ENCODE results near the gene KMT5C.

KMT5C gene

DNA sequence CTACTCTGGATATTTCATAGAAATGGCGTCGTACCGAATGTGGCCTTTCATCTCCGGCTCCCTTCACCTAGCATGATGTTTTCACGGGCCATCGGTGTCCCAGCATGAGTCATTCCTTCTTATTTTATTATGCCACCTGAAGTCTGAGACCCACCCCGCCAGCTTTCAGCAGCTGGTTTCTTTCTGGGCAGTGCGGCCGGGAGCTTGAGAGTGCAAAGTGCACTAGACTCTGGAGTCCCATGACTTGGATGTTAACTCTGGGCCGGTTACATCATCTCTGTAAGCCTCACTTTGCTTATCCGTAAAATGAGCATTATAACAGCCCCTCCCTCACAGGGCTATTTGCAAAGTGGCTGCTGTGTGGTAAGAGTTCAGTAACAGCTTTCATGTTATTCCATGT, 5.8 kb upstream of the KMT5C start:
- Histone ChIP-seq H3K27ac (ENCODE audit: low read length) (no peak overlapping the region), H3K4me2 (ENCODE audit: low read length) (no peak overlapping the region)

DNA sequence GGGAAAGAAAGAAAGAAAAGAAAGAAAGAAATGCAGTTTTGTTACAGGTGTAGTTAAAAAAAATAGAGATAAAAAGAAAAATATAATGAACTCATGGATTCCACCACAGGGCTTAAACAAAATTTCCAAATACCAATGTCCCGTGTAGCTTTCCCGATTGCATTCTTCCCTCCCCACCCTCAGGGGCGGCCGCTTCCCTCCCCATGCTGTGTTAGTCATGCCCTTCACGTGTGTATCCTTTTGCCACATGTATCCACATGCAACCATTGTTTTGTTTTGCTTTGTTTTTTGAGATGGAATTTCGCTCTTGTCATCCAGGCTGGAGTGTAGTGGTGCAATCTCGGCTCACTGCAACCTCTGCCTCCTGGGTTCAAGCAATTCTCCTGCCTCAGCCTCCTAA, 3.6 kb upstream of the KMT5C start:
- no peak overlapping the region for H3K4me2 ChIP-seq (ENCODE audit: low read length)
- no peak overlapping the region for H3K27ac ChIP-seq (ENCODE audit: low read length)
- H3K36me3 ChIP-seq (replicated peaks; ENCODE audit: low read depth, low read length), result no peaks in the 10 kb centered on the region
- peaks cover 20% of the 10 kb centered on the region; the same call in 1 of the 2 replicates for H3K27me3 ChIP-seq (ENCODE audit: low read depth, low read length)
- TF ChIP-seq, protein P1, sequence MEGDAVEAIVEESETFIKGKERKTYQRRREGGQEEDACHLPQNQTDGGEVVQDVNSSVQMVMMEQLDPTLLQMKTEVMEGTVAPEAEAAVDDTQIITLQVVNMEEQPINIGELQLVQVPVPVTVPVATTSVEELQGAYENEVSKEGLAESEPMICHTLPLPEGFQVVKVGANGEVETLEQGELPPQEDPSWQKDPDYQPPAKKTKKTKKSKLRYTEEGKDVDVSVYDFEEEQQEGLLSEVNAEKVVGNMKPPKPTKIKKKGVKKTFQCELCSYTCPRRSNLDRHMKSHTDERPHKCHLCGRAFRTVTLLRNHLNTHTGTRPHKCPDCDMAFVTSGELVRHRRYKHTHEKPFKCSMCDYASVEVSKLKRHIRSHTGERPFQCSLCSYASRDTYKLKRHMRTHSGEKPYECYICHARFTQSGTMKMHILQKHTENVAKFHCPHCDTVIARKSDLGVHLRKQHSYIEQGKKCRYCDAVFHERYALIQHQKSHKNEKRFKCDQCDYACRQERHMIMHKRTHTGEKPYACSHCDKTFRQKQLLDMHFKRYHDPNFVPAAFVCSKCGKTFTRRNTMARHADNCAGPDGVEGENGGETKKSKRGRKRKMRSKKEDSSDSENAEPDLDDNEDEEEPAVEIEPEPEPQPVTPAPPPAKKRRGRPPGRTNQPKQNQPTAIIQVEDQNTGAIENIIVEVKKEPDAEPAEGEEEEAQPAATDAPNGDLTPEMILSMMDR (IDR thresholded peaks at IDR 0.05; ENCODE audit: low read depth, low read length), result no peak
- TF ChIP-seq EZH2phosphoT487 (IDR thresholded peaks at IDR 0.05; ENCODE audit: low read depth), result no peak
- H4K20me1 ChIP-seq (ENCODE audit: insufficient read depth, low read length), result no peaks in the 10 kb centered on the region
- no peak overlapping the region for H3K4me3 ChIP-seq (ENCODE audit: low read length)
- peaks cover 7% of the 10 kb centered on the region; the same call in 1 of the 2 replicates for H3K4me1 ChIP-seq (ENCODE audit: low read length)
- H3K9ac ChIP-seq (ENCODE audit: low read length), result no peak overlapping the region
- H3K79me2 ChIP-seq (ENCODE audit: low read length), result peaks cover 8% of the 10 kb centered on the region; the same call in 1 of the 2 replicates
- H2AFZ ChIP-seq (ENCODE audit: low read depth, low read length), result no peak overlapping the region
- no peaks in the 10 kb centered on the region for H3K9me3 ChIP-seq (ENCODE audit: insufficient read depth, low read length)

More for the DNA sequence above, 5.8 kb upstream of the KMT5C start:
- no peak overlapping the region for H3K4me3 ChIP-seq (ENCODE audit: low read length)
- H4K20me1 ChIP-seq (ENCODE audit: insufficient read depth, low read length), result no peaks in the 10 kb centered on the region
- TF ChIP-seq, protein P1 (IDR thresholded peaks at IDR 0.05; ENCODE audit: low read depth, low read length), result no peak
- no peak for TF ChIP-seq EZH2phosphoT487 (IDR thresholded peaks at IDR 0.05; ENCODE audit: low read depth)
- H3K4me1 ChIP-seq (ENCODE audit: low read length), result peaks cover 7% of the 10 kb centered on the region; the same call in 1 of the 2 replicates
- peaks cover 20% of the 10 kb centered on the region; the same call in 1 of the 2 replicates for H3K27me3 ChIP-seq (ENCODE audit: low read depth, low read length)
- H3K9me3 ChIP-seq (ENCODE audit: insufficient read depth, low read length), result no peaks in the 10 kb centered on the region
- H3K79me2 ChIP-seq (ENCODE audit: low read length), result no peaks in the 10 kb centered on the region
- no peak overlapping the region for H3K9ac ChIP-seq (ENCODE audit: low read length)
- no peaks in the 10 kb centered on the region for H3K36me3 ChIP-seq (replicated peaks; ENCODE audit: low read depth, low read length)
- H2AFZ ChIP-seq (ENCODE audit: low read depth, low read length), result no peak overlapping the region

DNA sequence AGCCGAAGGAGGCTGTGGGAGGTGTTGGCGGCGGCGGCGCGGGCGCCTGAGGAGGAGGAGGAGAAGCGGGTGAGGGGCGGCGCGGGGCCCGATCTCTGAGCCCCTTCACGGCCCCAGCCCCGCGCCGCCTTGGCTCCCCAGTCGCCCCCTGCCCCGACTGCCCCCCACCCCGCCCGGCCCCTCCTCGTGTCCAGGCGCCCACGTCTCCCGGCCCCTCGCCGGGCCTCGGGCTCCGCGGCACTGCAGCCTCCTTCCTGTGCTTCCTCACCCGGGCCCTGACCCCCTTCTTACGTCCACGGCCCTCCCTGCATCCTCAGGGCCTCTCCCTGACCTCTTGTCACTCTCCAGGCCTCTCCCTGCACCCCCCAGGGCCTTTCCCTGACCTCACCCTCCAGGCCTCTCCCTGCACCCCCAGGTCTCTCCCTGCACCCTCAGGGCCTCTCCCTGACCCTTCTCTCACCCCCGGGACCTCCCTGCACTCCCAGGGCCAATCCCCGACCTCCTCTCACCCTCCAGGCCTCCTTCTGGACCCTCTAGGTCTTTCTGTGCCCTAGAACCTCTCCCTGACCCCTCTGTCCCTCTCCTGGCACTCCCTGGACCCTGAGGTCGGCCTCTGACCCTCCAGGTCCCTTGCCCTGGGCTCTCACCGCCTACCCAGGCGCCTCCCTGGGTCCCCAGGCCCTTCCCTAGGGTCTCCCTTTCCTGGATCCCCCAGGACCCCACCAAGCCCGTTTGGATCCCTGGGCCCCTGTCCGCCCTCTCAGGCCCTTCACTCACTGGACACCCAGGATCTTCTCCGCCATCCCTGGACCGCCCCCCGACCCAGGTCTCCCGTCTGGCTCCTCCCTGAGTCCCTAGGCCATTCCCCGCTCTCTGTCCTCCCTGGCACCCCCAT, 460 bp downstream of the KMT5C start:
- Histone ChIP-seq H2AFZ (ENCODE audit: low read depth, low read length) (no peak overlapping the region), H3K4me2 (ENCODE audit: low read length) (peak overlapping the region; percentile 87), H3K4me1 (ENCODE audit: low read length) (peaks cover 9% of the 10 kb centered on the region; the same call in 1 of the 2 replicates)

DNA sequence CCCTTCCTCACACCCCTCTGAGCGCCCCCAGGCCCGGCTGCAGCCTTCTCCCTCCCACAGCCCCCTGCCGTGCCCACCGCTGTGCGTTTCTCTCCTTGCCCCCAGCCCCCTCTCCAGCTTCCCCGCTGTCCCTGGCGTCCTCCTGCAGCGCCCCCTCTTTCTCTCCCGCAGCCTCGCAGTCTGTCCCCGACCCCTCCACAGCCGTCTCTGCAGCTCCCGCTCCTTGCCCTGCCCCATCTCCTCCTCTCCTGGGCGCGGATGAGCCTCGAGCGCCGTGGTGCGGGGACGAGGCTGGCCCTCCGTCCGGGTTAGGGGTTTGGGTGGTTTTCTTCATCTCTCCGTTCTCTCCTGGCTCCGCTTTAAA, 1.1 kb downstream of the KMT5C start:
- H3K27ac ChIP-seq (ENCODE audit: low read length), result no peak overlapping the region
- peak overlapping the region; percentile 96 for H3K4me3 ChIP-seq (ENCODE audit: low read length)
- no peaks in the 10 kb centered on the region for H3K9me3 ChIP-seq (ENCODE audit: insufficient read depth, low read length)
- peaks cover 5% of the 10 kb centered on the region for H3K36me3 ChIP-seq (replicated peaks; ENCODE audit: low read depth, low read length)
- peak overlapping the region; percentile 87 for H3K4me2 ChIP-seq (ENCODE audit: low read length)
- H4K20me1 ChIP-seq (ENCODE audit: insufficient read depth, low read length), result no peaks in the 10 kb centered on the region
- H3K79me2 ChIP-seq (ENCODE audit: low read length), result peaks cover 8% of the 10 kb centered on the region; the same call in 1 of the 2 replicates
- TF ChIP-seq, protein P1 (IDR thresholded peaks at IDR 0.05; ENCODE audit: low read depth, low read length), result peak; percentile 49
- no peak for TF ChIP-seq EZH2phosphoT487 (IDR thresholded peaks at IDR 0.05; ENCODE audit: low read depth)
- H3K9ac ChIP-seq (ENCODE audit: low read length), result peak overlapping the region; percentile 94
- no peak overlapping the region for H2AFZ ChIP-seq (ENCODE audit: low read depth, low read length)
- H3K4me1 ChIP-seq (ENCODE audit: low read length), result peaks cover 9% of the 10 kb centered on the region; the same call in 1 of the 2 replicates
- peaks cover 8% of the 10 kb centered on the region; the same call in 1 of the 2 replicates for H3K27me3 ChIP-seq (ENCODE audit: low read depth, low read length)

More for the DNA sequence above, 460 bp downstream of the KMT5C start:
- Histone ChIP-seq H3K36me3 (replicated peaks; ENCODE audit: low read depth, low read length) (peaks cover 5% of the 10 kb centered on the region), H3K9me3 (ENCODE audit: insufficient read depth, low read length) (no peaks in the 10 kb centered on the region), H3K4me3 (ENCODE audit: low read length) (peak overlapping the region; percentile 96), H4K20me1 (ENCODE audit: insufficient read depth, low read length) (no peaks in the 10 kb centered on the region), H3K9ac (ENCODE audit: low read length) (peak overlapping the region; percentile 94), H3K79me2 (ENCODE audit: low read length) (peaks cover 8% of the 10 kb centered on the region; the same call in 1 of the 2 replicates), H3K27me3 (ENCODE audit: low read depth, low read length) (peaks cover 8% of the 10 kb centered on the region; the same call in 1 of the 2 replicates), H3K27ac (ENCODE audit: low read length) (peak overlapping the region; percentile 34)
- no peak for TF ChIP-seq EZH2phosphoT487 (IDR thresholded peaks at IDR 0.05; ENCODE audit: low read depth)
- TF ChIP-seq, protein P1 (IDR thresholded peaks at IDR 0.05; ENCODE audit: low read depth, low read length), result no peak

Data from OCI-LY3 (cell line).